Loucy (cell line): ENCODE measurements around the gene PRKCE.

ENCODE experiments used
- H2AFZ ChIP-seq: fragments of 200-600 bp; sonication (generic); 2 replicates; pipeline ENCODE4 v1.6.0; 2016; ENCODE audit warnings: antibody characterized with exemption, mild to moderate bottlenecking, low read length, moderate library complexity
- H3F3A ChIP-seq: fragments of 200-600 bp; 2 replicates; pipeline ENCODE4 v1.6.0; 2016; ENCODE audit warnings: antibody characterized with exemption, low read depth, mild to moderate bottlenecking
- H3K27me3 ChIP-seq: fragments of 200-600 bp; sonication (generic); 2 replicates; pipeline ENCODE4 v1.6.1; 2014; ENCODE audit warnings: low read length, mild to moderate bottlenecking; ENCODE audit not compliant: insufficient read depth, poor library complexity, severe bottlenecking
- H3K36me3 ChIP-seq: fragments of 200-600 bp; sonication (generic); 2 replicates; pipeline ENCODE4 v1.6.1; 2016; ENCODE audit warnings: low read length; ENCODE audit not compliant: insufficient read depth
- H3K4me1 ChIP-seq: fragments of 200-600 bp; sonication (generic); 2 replicates; pipeline ENCODE4 v1.5.1; 2014; ENCODE audit warnings: low read length, mild to moderate bottlenecking; ENCODE audit not compliant: insufficient read depth, poor library complexity, severe bottlenecking
- H3K4me2 ChIP-seq: fragments of 200-600 bp; sonication (generic); 2 replicates; pipeline ENCODE4 v1.6.0; 2014; ENCODE audit warnings: antibody characterized with exemption, low read length, low read depth, mild to moderate bottlenecking; ENCODE audit not compliant: poor library complexity, severe bottlenecking
- H3K4me3 ChIP-seq: fragments of 200-600 bp; sonication (generic); 2 replicates; pipeline ENCODE4 v1.5.1; 2014; ENCODE audit warnings: low read length, mild to moderate bottlenecking, mixed read lengths; ENCODE audit not compliant: poor library complexity, severe bottlenecking
- H3K79me2 ChIP-seq: fragments of 200-600 bp; sonication (generic); 2 replicates; pipeline ENCODE4 v1.6.1; 2014; ENCODE audit warnings: low read length; ENCODE audit not compliant: insufficient read depth
- H3K9ac ChIP-seq: fragments of 200-600 bp; sonication (generic); 2 replicates; pipeline ENCODE4 v1.6.0; 2014; ENCODE audit warnings: mild to moderate bottlenecking, low read depth, low read length, moderate library complexity; ENCODE audit not compliant: poor library complexity, severe bottlenecking
- H3K9me2 ChIP-seq: fragments of 200-600 bp; sonication (generic); replicated peaks from 2 replicates; pipeline ENCODE4 v1.6.1; 2016; ENCODE audit warnings: low read depth, low read length, mixed read lengths
- H3K9me3 ChIP-seq: fragments of 200-600 bp; sonication (generic); 2 replicates; pipeline ENCODE4 v1.6.1; 2014; ENCODE audit warnings: mild to moderate bottlenecking, antibody characterized with exemption, low read length, low read depth; ENCODE audit not compliant: insufficient read depth
- H4K20me1 ChIP-seq: fragments of 200-600 bp; sonication (generic); 2 replicates; pipeline ENCODE4 v1.6.0; 2014; ENCODE audit warnings: antibody characterized with exemption, low read length, mild to moderate bottlenecking; ENCODE audit not compliant: insufficient read depth, poor library complexity, severe bottlenecking
- CTCF ChIP-seq: fragments of 200-600 bp; sonication (generic); conservative IDR thresholded peaks from 2 replicates; pipeline ENCODE4 v1.5.1; 2014; ENCODE audit warnings: mild to moderate bottlenecking, antibody characterized with exemption, low read length
- EZH2phosphoT487 ChIP-seq: fragments of 200-600 bp; IDR thresholded peaks from 2 replicates; pipeline ENCODE4 v1.6.1; 2018; ENCODE audit warnings: antibody characterized with exemption, mild to moderate bottlenecking, moderate library complexity, borderline replicate concordance

The PRKCE gene

GRCh38 chr2:46130511-46130910 is 479.0 kb downstream of the PRKCE start:
- Histone ChIP-seq H3K4me1 (peaks cover 5% of the 10 kb centered on the region), H3K9me2 (no peaks in the 10 kb centered on the region), H2AFZ (no peak overlapping the region), H3K4me2 (no peak overlapping the region), H3K36me3 (peaks cover 3% of the 10 kb centered on the region; the same call in 1 of the 2 replicates), H3K4me3 (no peak overlapping the region), H3K27me3 (no peaks in the 10 kb centered on the region), H4K20me1 (no peaks in the 10 kb centered on the region), H3K9ac (no peak overlapping the region), H3K79me2 (no peaks in the 10 kb centered on the region), H3K9me3 (no peaks in the 10 kb centered on the region), H3F3A (no peaks in the 10 kb centered on the region)
- TF ChIP-seq CTCF (no peak), EZH2phosphoT487 (no peak)

GRCh38 chr2:46132996-46133395 is 481.5 kb downstream of the PRKCE start:
- Histone ChIP-seq H4K20me1 (no peaks in the 10 kb centered on the region), H3F3A (no peaks in the 10 kb centered on the region), H3K9ac (no peak overlapping the region), H2AFZ (no peak overlapping the region), H3K79me2 (no peaks in the 10 kb centered on the region), H3K9me3 (no peaks in the 10 kb centered on the region), H3K4me3 (no peak overlapping the region), H3K9me2 (no peaks in the 10 kb centered on the region), H3K4me1 (peaks cover 13% of the 10 kb centered on the region), H3K27me3 (no peaks in the 10 kb centered on the region), H3K4me2 (no peak overlapping the region), H3K36me3 (peaks cover 3% of the 10 kb centered on the region; the same call in 1 of the 2 replicates)
- TF ChIP-seq CTCF (no peak), EZH2phosphoT487 (no peak)

GRCh38 chr2:46134531-46135227 is 483.2 kb downstream of the PRKCE start:
- no peaks in the 10 kb centered on the region for H3K9me3 ChIP-seq
- peaks cover 13% of the 10 kb centered on the region for H3K4me1 ChIP-seq
- peaks cover 3% of the 10 kb centered on the region; the same call in 1 of the 2 replicates for H3K36me3 ChIP-seq
- H3K9ac ChIP-seq = no peak overlapping the region
- no peaks in the 10 kb centered on the region for H4K20me1 ChIP-seq
- TF ChIP-seq CTCF = no peak
- no peak for TF ChIP-seq EZH2phosphoT487
- H3K4me3 ChIP-seq = no peak overlapping the region
- no peaks in the 10 kb centered on the region for H3K9me2 ChIP-seq
- no peaks in the 10 kb centered on the region for H3K79me2 ChIP-seq
- no peaks in the 10 kb centered on the region for H3K27me3 ChIP-seq
- H3K4me2 ChIP-seq = no peak overlapping the region
- H3F3A ChIP-seq = no peaks in the 10 kb centered on the region
- H2AFZ ChIP-seq = no peak overlapping the region
